SK-N-DZ (cell line): Measurements from ENCODE around the gene NR6A1.

Source experiments
- DNase-seq: peaks from one replicate; pipeline ENCODE4 v3.0.0-alpha.2; 2015; ENCODE audit warnings: low spot score

The NR6A1 gene

DNA sequence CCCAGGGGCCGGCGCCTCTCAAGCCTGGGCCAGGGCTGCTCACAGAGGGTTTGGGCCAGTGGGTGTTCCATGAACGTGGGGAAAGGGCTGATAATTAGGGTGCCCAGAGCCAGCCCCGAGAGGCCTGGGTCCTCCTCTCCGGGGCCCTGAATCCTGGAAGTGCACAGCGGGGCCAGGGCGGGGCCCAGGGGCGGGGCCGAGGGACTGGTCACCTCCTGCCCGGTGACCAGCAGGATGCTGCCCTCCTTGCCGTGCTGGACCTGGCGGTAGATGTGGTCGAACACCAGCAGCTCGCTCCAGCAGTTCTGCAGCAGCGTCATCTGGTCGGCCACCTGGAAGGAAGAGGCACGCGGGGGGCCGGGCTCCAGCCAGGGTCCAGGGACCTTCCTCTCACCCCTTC lies 278.3 kb downstream of the NR6A1 start:
- no peak for DNase-seq

DNA sequence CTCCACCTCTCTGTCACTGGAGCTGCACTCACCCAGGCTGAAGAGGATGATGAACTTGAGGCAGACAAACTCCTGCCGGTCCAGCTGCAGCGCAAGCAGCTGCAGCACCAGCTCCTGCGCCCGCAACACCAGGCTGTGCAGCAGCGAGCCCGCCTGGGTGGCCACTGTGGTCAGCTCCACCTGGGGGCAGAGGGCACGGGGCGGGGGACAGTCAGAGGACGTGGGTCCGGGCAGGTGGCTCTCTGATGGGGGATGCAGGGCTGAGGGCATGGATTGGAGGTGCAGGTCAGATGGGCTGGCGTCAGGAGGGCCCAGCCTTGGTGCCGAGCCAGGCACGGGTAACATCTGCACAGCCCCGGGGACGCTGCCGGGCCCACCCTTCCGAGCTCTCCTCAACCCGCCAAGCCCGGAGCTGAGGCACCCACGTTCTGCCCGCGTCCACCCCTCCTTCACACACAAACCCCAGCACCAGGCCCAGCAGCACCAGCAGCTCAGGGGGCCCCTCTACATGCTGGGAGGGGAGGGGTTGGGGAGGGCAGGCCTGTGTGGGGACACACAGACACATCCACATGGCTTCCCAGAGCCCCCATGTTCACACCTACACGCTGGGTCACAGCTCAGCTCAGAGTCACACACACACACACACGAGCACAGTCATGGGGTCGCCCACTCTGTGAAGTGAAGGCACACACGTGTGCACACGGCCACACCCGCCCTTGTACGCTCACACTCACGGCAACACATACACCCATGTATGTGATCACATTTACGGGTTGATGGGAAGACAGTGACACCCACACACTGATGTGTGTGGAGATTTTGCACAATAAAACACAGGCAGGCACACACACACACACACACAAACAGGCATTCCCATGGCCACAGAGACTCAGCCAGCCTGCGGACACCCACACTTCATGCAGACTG lies 279.8 kb downstream of the NR6A1 start:
- DNase-seq, result peak; percentile 42

DNA sequence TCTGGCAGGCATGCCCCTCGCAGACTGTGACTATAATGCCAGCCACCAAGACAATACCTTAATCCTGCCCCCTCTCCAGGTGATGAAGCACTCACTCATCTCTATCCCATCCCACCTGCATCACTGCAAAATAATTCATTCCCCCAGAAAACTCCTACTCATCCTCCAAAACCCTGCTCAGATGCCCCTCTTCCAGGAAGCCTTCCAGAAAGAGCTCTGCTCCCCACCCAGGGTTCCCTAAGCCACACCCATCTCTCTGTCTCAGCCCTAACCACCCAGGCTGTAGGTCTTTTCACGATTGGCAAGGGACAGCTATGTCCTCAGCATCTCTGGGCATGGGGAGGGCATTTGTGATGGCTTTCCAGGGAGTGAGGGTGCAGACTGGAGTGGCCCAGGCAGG lies 281.1 kb downstream of the NR6A1 start:
- no peak for DNase-seq

DNA sequence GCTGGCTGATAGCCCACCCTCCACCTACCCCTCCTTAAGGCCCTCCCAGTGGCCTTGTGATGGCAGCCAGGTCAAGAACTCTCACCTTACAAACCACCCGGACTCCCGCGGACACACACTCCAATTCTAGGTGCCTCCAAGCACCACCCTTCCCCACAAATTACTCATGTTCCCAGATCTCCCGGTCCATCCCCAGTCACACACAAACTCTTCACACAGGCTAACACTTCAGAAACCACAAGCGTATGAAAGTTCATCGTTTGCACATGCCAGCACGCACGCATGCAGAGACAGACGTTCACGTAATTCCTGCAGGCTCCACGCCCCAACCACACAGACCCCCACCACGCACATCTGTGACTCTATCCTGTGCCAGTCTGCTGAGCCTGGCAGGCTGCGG lies 281.9 kb downstream of the NR6A1 start:
- no peak for DNase-seq

DNA sequence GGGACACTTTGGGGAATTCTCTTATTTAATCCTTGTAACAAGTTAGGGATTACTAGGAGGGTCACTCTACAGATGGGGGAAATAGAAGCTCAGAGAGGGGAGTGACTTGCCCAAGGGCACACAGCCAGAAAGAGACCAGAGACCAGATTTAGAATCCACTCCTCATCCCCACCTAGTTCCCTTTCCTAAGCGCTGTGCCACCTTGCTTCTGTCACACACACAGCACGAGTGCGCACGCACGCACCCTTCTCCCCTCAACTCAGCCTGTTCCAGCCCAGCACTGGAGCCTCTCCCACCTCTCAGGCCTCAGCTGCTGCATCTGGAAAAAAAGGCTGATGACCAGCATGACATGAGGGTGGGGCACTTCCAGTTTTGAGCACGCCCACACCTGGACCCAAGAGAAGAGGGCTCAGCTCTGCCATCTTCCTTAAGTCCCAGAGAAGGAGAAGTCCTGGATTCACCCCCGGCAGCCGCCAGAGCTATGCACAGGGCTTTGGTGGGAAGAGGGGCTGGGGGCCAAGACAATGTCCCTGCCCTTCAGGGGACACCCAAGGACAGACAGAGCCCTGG lies 282.4 kb downstream of the NR6A1 start:
- DNase-seq, result no peak

DNA sequence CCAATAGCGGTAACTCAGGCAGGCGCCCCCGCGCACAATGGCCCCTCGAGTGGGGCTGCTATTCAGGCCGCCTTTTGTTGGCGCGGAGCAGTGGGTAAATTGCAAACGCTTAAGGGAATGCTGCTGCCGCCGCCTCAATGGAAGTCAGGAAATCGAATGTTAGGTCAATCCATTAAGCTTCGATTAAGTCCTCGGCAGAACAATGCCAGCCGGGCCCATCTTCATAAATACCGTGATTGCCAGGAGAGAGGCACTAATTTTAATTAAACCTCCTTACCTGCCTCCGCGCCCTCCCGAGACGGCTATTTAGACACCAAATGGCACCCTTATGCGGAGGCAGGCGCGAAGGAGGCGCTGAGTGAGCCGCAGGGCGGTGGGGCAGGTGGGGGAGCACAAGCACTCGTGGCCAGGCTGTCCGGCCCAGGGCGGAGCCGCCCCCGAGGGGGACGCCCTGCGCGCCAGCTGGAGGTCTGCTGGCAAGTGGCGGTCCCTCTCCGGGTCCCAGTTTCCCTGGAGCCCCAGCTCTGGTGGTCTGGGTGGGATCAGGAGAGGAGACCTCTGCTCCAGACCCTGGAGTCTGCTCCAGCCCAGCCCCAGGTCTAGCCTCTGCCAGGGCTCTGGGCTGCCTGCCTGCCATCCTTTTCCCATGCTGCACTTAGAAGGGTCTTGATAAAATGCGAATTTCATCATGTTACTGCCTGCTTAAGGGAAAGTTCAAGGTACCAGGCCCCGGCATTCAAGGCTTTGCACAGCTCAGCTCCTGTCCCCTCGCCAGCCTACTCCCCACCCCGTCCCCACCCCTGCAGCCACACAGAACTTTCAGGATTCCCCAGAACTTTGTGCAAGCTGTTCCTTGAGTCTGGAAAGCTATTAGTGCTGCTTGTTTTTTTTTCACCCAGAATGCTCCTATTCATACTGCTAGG lies 283.6 kb downstream of the NR6A1 start:
- DNase-seq, result no peak

DNA sequence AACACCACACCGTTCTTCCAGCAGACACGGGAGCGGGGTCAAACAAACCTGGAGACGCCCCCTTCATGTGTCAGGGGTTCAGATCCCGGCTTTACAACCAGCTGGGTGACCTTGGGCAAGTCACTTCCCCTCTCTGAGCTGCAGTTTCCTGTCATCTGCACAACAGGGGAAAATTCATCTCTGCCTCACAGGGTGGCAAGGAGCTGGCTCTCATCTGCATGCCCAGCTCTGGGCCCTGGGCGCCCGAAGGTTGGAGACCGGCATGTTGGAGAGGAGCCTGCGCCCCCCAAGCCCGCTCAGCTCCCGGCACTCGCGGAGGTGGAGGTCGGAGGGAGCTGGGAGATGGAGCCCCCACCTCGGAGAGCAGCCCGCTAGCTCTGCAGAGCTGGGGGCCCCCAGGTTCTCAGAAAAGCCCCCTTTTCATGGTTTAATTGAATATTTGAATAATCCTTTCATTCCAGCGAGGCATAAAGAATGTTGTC lies 284.3 kb downstream of the NR6A1 start:
- DNase-seq, result no peak

DNA sequence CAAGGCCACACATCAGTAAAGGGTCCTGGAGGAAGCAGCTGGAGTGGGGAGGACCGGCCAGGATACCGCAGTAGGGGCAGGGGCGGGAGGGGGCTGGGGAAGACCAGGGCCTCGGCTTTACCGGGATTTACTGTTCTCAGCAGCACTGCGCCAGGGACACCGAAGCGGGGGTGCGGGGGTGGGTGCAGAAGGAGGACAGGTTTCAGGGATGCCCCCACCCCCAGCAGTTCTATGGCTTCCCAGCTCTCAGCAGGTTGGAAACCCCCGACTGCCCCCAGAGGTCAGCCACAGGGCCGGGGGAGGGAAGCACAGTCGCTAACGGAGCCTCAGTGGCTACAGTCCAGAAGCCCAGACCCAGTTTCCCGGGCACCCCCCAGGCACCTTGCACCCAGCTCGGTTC lies 285.2 kb downstream of the NR6A1 start:
- DNase-seq, result no peak

DNA sequence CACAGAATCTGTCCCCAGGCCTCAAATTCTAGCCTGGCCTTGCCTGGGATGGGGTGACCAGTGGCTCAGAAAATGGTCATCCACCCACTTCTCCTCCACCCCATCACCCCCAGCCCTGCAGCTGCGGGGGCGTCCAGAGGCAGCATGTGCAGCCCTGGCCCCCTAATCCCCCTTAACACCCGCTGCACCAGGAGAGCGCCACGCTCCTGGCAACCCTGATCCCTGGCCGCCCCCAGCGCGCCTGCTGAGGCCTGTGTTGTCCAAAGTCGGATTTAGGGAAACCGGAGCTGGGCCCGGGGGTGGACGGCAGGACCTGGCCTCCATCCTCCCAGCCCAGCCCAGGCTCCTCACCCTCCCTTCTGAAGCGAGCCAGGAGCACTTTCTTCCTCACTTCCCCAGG lies 285.9 kb downstream of the NR6A1 start:
- DNase-seq, result no peak

DNA sequence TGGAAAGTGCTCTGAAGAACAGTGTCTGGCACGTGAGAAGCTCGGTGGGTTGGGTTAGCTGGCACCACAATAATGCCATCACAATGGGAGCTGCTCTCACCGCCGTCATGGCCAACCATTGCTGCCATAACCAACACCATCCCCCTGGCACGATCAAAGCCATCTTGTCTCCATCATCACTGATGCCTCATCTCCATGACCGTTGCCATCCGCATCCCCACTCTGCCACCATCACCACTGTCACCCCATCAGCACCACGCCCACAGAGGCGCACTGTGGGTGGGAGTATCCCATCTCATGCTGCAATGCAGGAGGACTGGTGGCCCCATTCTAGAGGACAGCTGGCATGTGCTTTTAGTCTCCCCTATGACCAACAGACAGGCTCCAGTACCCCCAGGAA lies 287.6 kb downstream of the NR6A1 start:
- no peak for DNase-seq

DNA sequence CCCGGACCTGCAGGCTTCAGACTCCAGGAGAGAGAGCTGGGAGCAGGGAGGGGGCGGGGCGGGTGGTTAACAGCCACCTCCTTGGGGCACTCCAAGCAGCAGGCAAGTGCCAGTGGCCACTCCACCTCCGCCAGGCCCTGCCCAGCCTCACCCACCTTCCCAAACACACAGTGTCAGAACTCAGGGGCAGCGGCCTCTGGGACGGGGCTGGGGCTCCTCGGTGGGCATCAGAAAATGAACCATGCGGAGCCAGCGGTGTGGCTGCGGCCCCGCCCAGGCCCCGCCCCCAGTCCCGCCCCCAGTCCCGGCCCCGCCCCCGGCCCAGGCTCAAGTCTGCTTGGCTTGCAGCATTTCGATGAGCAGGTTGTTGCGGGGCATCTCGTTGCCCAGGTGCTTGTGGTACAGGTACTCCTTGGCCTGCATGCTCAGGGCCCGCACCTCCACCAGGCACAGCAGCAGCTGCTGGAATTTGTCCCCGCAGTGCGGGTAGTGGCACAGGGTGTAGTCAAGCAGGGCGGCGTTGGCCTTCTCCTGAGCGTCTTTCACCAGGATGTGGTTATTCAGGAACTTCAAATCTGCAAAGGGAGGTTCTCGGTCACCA lies 288.6 kb downstream of the NR6A1 start:
- DNase-seq, result no peak

DNA sequence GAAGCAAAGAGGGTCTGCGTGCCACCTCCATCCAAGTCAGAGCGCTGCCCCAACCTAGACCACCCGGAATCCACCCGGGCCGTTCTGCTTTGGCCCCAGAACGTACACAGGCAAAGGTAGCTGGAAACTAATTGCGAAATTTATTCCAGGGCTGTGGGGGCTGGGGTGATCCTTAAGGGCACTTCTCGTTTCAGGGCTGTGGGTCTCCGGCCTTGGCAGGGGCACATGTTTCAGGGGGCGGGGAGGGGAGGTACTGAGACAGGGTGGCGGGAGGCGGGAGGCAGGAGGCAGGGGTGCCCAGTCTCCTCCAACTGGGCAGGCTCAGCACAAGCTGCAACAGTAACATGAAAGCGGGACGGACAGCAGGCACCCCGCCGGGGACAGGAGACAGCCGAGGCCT lies 290.0 kb downstream of the NR6A1 start:
- DNase-seq, result no peak

DNA sequence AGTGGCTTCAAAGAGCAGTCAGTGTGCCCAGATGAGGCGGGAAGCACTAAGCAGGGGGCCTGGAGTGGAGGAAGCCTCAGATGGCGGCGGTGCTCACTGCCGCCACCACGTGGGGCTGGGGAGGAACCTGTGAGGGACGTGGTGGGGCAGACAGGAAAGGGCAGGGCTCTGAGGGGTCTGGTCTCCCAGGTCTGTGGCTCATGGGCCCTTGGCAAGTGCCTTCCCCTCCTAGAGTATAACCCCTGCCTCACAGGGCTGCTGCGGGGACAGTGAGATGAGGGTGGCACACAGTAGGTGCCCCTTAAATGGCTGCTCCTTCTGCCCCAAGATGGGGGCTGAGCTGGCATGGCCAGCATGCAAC lies 290.5 kb downstream of the NR6A1 start:
- peak; percentile 71 for DNase-seq

DNA sequence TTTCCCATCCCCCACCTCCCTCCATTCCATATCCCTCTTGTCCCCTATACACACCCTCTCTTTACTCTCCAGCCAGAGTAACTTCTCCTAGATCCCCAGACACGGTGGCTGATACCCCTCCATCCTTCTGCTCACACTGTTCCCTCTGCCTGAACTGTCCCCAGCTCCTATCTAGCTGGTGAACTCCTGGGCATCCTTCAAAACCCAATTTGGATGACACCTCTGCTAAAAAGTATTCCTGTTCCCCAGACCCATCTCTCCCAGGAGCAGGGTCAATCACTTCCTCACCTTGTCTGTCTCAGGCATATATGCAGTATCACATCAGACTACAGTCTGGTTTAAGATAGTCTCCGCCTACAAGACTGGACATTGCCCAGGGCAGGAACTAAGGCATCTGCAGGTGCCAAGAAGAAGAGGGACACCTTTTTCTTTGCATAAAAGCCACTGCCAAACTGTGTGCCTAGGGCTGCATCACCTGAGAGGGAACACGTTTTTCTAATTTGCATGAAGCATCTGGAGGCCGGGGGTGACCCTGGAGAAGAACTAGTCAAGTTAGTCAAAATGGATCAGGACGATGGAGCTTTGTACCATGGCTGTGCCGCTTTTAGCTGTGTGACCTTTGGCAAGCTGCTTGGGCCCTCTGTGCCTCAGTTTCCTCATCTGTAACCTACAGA lies 291.0 kb downstream of the NR6A1 start:
- DNase-seq, result no peak

DNA sequence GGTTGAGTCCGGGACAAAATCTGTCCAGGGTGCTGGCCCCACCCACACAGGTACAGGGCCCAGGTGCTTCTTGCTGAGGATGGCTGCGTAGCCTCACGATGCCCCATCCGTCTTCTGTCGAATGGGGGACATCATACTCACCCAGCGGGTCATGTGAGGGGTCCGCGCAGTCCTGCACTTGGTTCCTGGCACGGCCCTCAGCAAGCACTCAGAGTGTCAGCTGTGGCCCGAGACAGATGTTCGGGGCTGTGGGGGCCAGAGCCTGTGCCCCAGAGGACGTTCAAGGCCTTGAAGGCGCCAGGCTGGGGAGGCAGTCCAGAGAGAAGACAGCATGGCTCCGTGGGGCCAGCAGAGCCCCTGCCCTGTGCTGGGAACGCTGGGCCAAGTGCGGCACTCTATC lies 291.7 kb downstream of the NR6A1 start:
- no peak for DNase-seq

DNA sequence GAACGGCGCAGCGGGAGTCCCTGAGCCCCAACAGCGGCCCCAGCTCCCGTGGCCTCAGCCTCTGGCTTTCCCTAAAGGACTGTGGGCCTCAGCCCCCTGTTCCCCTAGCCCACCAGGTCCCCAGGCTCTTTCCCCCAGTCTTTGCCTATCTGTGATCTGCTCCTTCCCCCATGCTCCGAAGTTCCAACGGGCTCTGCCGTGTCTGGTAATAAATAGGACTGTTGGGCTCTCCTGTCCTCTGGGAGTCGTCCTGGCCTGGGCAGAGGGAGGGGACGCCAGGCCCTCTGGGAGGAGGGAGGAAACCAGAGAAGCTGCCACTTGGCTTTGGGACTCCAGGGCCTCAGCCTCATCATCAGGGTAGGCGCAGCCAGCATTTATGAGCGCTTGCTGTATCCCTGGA lies 292.8 kb downstream of the NR6A1 start:
- DNase-seq, result peak; percentile 74

DNA sequence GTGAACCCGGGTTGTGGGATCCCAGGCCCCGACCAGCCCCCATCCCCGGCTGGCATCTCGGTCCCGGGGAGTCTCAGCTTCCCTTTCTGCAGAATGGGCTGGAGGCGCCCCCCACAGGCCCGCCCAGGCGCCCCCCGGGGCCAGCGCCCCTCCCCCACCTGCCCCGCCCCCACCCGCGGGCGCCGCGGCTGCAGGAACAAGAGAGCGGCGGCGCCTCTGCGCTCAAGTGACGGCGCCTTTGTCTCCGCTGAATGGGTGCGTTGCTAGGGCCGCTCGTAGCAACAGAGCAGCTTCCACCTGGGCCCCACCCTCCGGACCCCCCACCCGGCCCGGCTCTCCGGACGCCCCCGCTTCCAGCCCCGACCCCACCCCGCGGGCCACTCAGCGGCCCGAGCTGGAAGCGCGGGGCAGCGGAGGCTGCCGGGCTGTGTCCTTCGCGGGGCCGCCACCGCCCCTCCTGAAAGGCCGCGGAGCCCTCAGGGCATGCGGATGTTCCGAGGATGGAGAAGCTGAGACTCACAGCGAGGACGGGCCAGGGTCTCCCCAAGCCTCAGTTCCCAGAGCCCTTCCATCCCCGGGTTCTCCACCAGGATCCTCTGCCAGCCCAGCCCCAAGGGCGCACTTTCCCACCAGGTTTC lies 293.3 kb downstream of the NR6A1 start:
- DNase-seq, result peak; percentile 47

DNA sequence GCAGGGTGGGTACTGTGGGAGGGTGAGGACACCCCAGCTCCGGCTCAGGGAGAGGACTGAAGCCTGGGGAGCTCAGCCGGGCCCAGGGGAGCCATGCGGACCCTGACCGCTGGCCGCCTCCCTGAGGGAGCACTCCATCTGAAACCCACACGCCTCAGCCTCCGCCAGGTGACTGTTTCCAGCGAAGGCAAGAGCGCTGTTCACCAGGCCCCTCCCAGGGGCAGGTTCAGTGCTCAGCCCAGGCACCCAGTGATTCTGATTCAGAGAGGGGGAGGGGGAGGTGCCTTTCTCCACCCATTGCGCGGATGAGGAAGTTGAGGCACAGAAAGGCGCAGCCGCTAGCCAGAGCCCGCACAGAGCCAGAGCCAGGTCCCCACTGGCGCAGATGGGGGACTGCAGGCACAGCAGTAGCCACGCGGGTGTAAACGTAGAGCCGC lies 293.9 kb downstream of the NR6A1 start:
- peak; percentile 62 for DNase-seq

DNA sequence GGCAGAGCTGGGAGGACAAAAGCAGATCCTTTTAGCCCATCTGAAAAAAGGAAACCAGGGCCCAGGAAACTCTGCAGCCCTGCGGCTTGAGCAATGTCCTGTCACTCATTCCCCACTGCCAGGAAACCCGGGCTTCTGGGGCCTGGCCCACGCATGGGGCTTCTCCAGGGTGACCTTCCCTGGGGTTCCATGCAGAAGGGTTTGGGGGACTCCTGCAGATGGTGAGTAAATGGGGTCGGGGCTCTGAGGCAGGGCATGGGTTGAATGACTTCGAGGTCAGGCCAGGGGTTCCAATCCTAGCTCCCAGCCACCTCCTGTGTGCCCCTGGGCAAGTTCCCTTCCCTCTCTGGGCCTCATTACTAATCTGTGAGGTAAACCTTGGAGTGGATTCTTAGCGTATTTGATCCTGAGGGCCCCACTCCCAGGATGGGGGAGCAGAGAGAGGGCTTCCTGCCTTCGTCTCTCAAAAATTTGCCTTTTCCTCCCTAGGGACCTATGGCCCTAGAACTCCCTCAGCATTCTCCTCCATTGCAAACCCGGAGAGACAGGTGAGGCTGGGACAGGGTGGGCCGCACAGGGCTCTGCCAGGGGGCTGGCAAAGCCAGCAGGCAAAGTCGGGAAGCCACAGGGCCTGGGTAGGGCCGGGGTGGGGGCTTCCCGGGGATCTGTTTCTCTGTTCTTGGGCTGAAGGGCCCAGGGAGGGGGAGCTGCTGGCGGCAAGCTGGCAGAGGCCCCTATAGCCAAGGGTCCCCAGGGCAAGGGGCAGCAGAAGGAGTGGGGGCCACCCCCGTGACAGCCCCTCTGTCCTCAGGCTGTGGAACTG lies 295.0 kb downstream of the NR6A1 start:
- no peak for DNase-seq
